ENCODE measurements around the gene KCNG2.

KCNG2 gene

GRCh38 chr18:79844999-79845563, 47.3 kb downstream of the KCNG2 start:
- DNase-seq: no peak
- Histone ChIP-seq H3K27ac (no peak overlapping the region), H3K27me3 (ENCODE audit: insufficient read depth, low read depth, severe bottlenecking) (no peaks in the 10 kb centered on the region), H3K9me3 (ENCODE audit: severe bottlenecking) (peaks cover 8% of the 10 kb centered on the region), H3K4me3 (ENCODE audit: low read depth, low read length) (no peak overlapping the region), H3K36me3 (no peaks in the 10 kb centered on the region)
- TF ChIP-seq, protein P1, sequence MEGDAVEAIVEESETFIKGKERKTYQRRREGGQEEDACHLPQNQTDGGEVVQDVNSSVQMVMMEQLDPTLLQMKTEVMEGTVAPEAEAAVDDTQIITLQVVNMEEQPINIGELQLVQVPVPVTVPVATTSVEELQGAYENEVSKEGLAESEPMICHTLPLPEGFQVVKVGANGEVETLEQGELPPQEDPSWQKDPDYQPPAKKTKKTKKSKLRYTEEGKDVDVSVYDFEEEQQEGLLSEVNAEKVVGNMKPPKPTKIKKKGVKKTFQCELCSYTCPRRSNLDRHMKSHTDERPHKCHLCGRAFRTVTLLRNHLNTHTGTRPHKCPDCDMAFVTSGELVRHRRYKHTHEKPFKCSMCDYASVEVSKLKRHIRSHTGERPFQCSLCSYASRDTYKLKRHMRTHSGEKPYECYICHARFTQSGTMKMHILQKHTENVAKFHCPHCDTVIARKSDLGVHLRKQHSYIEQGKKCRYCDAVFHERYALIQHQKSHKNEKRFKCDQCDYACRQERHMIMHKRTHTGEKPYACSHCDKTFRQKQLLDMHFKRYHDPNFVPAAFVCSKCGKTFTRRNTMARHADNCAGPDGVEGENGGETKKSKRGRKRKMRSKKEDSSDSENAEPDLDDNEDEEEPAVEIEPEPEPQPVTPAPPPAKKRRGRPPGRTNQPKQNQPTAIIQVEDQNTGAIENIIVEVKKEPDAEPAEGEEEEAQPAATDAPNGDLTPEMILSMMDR (IDR thresholded peaks at IDR 0.05; ENCODE audit: low read depth, low read length): no peak

- DNase-seq: no peak
- Histone ChIP-seq H3K9me3 (ENCODE audit: severe bottlenecking) (peaks cover 5% of the 10 kb centered on the region), H3K27ac (no peak overlapping the region), H3K36me3 (no peaks in the 10 kb centered on the region), H3K27me3 (ENCODE audit: insufficient read depth, low read depth, severe bottlenecking) (no peaks in the 10 kb centered on the region), H3K4me3 (ENCODE audit: low read depth, low read length) (no peak overlapping the region)
- TF ChIP-seq, protein P1 (IDR thresholded peaks at IDR 0.05; ENCODE audit: low read depth, low read length): no peak
Observed at GRCh38 chr18:79846936-79847557, 49.3 kb downstream of the KCNG2 start.

GRCh38 chr18:79847606-79848293, 50.0 kb downstream of the KCNG2 start:
- no peaks in the 10 kb centered on the region for H3K27me3 ChIP-seq (ENCODE audit: insufficient read depth, low read depth, severe bottlenecking)

GRCh38 chr18:79848294-79848578, 50.5 kb downstream of the KCNG2 start:
- TF ChIP-seq, protein P1 (IDR thresholded peaks at IDR 0.05; ENCODE audit: low read depth, low read length): no peak
- Histone ChIP-seq H3K27ac (no peak overlapping the region), H3K36me3 (no peaks in the 10 kb centered on the region), H3K9me3 (ENCODE audit: severe bottlenecking) (no peaks in the 10 kb centered on the region), H3K27me3 (ENCODE audit: insufficient read depth, low read depth, severe bottlenecking) (no peaks in the 10 kb centered on the region), H3K4me3 (ENCODE audit: low read depth, low read length) (no peak overlapping the region)
- no peak for DNase-seq

More at GRCh38 chr18:79847606-79848293, 50.0 kb downstream of the KCNG2 start:
- no peak for DNase-seq
- Histone ChIP-seq H3K36me3 (no peaks in the 10 kb centered on the region), H3K27ac (no peak overlapping the region), H3K4me3 (ENCODE audit: low read depth, low read length) (no peak overlapping the region), H3K9me3 (ENCODE audit: severe bottlenecking) (no peaks in the 10 kb centered on the region)
- TF ChIP-seq, protein P1 (IDR thresholded peaks at IDR 0.05; ENCODE audit: low read depth, low read length): no peak

GRCh38 chr18:79848579-79849327, 51.0 kb downstream of the KCNG2 start:
- DNase-seq: no peak

More at GRCh38 chr18:79848579-79849327, 51.0 kb downstream of the KCNG2 start:
- H3K9me3 ChIP-seq (ENCODE audit: severe bottlenecking): no peaks in the 10 kb centered on the region
- H3K27me3 ChIP-seq (ENCODE audit: insufficient read depth, low read depth, severe bottlenecking): no peaks in the 10 kb centered on the region
- TF ChIP-seq, protein P1 (IDR thresholded peaks at IDR 0.05; ENCODE audit: low read depth, low read length): no peak
- H3K4me3 ChIP-seq (ENCODE audit: low read depth, low read length): no peak overlapping the region
- no peaks in the 10 kb centered on the region for H3K36me3 ChIP-seq
- H3K27ac ChIP-seq: no peak overlapping the region

All from WERI-Rb-1 (cell line).